A549 (cell line): Measurements from ENCODE around the gene AKAP6.

Source experiments
- CEBPB ChIP-seq, 2 experiments: fragments of >200 bp in 1 of 2; sonication (Bioruptor Twin) in 1 of 2; formaldehyde crosslinking in 1 of 2; IDR thresholded peaks; 2 replicates each; pipeline ENCODE4 v1.6.1; 2012 to 2016
- HOXA7 ChIP-seq: fragments of 250-450 bp; sonication (Bioruptor Pico); IDR thresholded peaks from 2 replicates; pipeline ENCODE4 v1.5.0; 2020; ENCODE audit warnings: mild to moderate bottlenecking, moderate library complexity
- JUN ChIP-seq, 2 experiments: fragments of >200 bp; sonication (Bioruptor Twin); formaldehyde crosslinking; IDR thresholded peaks; 2 replicates in 1 of 2; 3 replicates in 1 of 2; pipeline ENCODE4 v1.6.1; 2016 to 2017
- POLR2A ChIP-seq: IDR thresholded peaks from 2 replicates; pipeline ENCODE4 v1.6.1; 2012; ENCODE audit warnings: mild to moderate bottlenecking, low read length
- RAD21 ChIP-seq, 2 experiments: fragments of >200 bp in 1 of 2; sonication (Bioruptor Twin) in 1 of 2; formaldehyde crosslinking in 1 of 2; IDR thresholded peaks in 1 of 2; conservative IDR thresholded peaks in 1 of 2; 2 replicates in 1 of 2; 3 replicates in 1 of 2; pipeline ENCODE4 v1.6.1; 2012 to 2018; ENCODE audit warnings: inconsistent platforms in 1 of 2
- RFX5 ChIP-seq: fragments of 450-650 bp; IDR thresholded peaks from 2 replicates; pipeline ENCODE4 v1.7.1; 2014; ENCODE audit warnings: antibody characterized with exemption, mild to moderate bottlenecking, moderate library complexity
- TF ChIP-seq, protein P1 (sequence below): fragments of >200 bp; sonication (Bioruptor Twin); formaldehyde crosslinking; IDR thresholded peaks from 3 replicates; pipeline ENCODE4 v1.5.1; 2016
- TF ChIP-seq, protein P2 (sequence below): fragments of 200-600 bp; sonication (generic); IDR thresholded peaks from 2 replicates; pipeline ENCODE4 v1.6.1; 2016; ENCODE audit warnings: antibody characterized with exemption, mild to moderate bottlenecking, moderate library complexity
- TF ChIP-seq, protein P3 (sequence below): IDR thresholded peaks from 2 replicates; pipeline ENCODE4 v1.6.1; 2012
- TF ChIP-seq, protein P4 (sequence below): fragments of 250-450 bp; sonication (Bioruptor Pico); IDR thresholded peaks from 2 replicates; pipeline ENCODE4 v1.5.0; 2021; ENCODE audit warnings: mild to moderate bottlenecking, moderate library complexity, borderline replicate concordance

DNA sequence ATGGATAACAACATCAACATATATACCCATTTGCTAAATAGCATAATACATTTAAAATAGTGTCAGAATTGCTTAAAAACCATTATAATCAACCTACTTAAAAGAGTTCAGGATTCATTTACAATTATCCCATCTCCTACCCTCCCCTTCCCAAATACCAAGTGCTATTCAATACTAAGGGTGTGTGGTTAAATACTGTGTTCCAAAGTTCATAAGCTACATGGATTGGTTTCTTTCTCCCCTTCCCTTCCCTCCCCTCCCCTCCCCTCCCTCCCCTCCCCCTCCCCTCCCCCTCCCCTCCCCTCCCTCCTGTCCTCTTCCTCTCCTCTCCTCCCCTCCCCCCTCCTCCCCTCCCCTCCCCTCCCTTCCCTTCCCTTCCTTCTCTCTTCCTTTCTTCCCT, 512.6 kb downstream of the AKAP6 start:
- TF ChIP-seq RAD21 (conservative IDR thresholded peaks at IDR 0.05 in 1 of 2, IDR thresholded peaks at IDR 0.05 in 1 of 2) (no peak), HOXA7 (CRISPR knock-in tag) (no peak), CEBPB (IDR thresholded peaks at IDR 0.05) (no peak), RFX5 (no peak), POLR2A (no peak), JUN (IDR thresholded peaks at IDR 0.05) (no peak)
- TF ChIP-seq, protein P1, sequence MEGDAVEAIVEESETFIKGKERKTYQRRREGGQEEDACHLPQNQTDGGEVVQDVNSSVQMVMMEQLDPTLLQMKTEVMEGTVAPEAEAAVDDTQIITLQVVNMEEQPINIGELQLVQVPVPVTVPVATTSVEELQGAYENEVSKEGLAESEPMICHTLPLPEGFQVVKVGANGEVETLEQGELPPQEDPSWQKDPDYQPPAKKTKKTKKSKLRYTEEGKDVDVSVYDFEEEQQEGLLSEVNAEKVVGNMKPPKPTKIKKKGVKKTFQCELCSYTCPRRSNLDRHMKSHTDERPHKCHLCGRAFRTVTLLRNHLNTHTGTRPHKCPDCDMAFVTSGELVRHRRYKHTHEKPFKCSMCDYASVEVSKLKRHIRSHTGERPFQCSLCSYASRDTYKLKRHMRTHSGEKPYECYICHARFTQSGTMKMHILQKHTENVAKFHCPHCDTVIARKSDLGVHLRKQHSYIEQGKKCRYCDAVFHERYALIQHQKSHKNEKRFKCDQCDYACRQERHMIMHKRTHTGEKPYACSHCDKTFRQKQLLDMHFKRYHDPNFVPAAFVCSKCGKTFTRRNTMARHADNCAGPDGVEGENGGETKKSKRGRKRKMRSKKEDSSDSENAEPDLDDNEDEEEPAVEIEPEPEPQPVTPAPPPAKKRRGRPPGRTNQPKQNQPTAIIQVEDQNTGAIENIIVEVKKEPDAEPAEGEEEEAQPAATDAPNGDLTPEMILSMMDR = no peak
- TF ChIP-seq, protein P2, sequence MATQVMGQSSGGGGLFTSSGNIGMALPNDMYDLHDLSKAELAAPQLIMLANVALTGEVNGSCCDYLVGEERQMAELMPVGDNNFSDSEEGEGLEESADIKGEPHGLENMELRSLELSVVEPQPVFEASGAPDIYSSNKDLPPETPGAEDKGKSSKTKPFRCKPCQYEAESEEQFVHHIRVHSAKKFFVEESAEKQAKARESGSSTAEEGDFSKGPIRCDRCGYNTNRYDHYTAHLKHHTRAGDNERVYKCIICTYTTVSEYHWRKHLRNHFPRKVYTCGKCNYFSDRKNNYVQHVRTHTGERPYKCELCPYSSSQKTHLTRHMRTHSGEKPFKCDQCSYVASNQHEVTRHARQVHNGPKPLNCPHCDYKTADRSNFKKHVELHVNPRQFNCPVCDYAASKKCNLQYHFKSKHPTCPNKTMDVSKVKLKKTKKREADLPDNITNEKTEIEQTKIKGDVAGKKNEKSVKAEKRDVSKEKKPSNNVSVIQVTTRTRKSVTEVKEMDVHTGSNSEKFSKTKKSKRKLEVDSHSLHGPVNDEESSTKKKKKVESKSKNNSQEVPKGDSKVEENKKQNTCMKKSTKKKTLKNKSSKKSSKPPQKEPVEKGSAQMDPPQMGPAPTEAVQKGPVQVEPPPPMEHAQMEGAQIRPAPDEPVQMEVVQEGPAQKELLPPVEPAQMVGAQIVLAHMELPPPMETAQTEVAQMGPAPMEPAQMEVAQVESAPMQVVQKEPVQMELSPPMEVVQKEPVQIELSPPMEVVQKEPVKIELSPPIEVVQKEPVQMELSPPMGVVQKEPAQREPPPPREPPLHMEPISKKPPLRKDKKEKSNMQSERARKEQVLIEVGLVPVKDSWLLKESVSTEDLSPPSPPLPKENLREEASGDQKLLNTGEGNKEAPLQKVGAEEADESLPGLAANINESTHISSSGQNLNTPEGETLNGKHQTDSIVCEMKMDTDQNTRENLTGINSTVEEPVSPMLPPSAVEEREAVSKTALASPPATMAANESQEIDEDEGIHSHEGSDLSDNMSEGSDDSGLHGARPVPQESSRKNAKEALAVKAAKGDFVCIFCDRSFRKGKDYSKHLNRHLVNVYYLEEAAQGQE = no peak
- TF ChIP-seq, protein P3, sequence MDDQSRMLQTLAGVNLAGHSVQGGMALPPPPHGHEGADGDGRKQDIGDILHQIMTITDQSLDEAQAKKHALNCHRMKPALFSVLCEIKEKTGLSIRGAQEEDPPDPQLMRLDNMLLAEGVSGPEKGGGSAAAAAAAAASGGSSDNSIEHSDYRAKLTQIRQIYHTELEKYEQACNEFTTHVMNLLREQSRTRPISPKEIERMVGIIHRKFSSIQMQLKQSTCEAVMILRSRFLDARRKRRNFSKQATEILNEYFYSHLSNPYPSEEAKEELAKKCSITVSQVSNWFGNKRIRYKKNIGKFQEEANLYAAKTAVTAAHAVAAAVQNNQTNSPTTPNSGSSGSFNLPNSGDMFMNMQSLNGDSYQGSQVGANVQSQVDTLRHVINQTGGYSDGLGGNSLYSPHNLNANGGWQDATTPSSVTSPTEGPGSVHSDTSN = no peak
- TF ChIP-seq, protein P4, sequence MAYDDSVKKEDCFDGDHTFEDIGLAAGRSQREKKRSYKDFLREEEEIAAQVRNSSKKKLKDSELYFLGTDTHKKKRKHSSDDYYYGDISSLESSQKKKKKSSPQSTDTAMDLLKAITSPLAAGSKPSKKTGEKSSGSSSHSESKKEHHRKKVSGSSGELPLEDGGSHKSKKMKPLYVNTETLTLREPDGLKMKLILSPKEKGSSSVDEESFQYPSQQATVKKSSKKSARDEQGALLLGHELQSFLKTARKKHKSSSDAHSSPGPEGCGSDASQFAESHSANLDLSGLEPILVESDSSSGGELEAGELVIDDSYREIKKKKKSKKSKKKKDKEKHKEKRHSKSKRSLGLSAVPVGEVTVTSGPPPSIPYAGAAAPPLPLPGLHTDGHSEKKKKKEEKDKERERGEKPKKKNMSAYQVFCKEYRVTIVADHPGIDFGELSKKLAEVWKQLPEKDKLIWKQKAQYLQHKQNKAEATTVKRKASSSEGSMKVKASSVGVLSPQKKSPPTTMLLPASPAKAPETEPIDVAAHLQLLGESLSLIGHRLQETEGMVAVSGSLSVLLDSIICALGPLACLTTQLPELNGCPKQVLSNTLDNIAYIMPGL = no peak
